Measurements from ENCODE around the gene NAT9. TPM values are rescaled to one million over a fixed set of nuclear protein-coding genes. Genes with fewer than 3 reads are reported as not detected.

The NAT9 gene
- total and polyA plus RNA-seq, 4 donors: 12.1 to 59.9 (median 45.4) TPM

- H3K27me3 ChIP-seq (ENCODE audit: control insufficient read depth in 1 of 2, insufficient read depth in 2 of 2, low read length in 1 of 2): no peaks in the 10 kb centered on the region
- ATAC-seq (ENCODE audit: low FRiP score): no peak
- WGBS, 2 donors: 68 to 73% methylated on average over 6 of the region's 6 CpGs
- no peaks in the 10 kb centered on the region for H3K4me1 ChIP-seq (ENCODE audit: control insufficient read depth in 1 of 2, insufficient read depth in 2 of 2, low read length in 2 of 2)
- H3K36me3 ChIP-seq (ENCODE audit: control insufficient read depth in 1 of 2, insufficient read depth in 2 of 2, low read length in 1 of 2): no peaks in the 10 kb centered on the region
- intact Hi-C loops (cut with DNase I): no loop called here
- no peak overlapping the region for H3K27ac ChIP-seq (ENCODE audit: low read depth in 1 of 2, low read length in 2 of 2)
- DNase-seq: no peak
- H3K4me3 ChIP-seq (ENCODE audit: low read length in 2 of 2): no peak overlapping the region
- no peaks in the 10 kb centered on the region for H3K9me3 ChIP-seq (ENCODE audit: control insufficient read depth, low read length)
Measured at GRCh38 chr17:74807925-74808324, 31.8 kb upstream of the NAT9 start.

GRCh38 chr17:74807441-74807840 lies 31.3 kb upstream of the NAT9 start:
- intact Hi-C loops (cut with DNase I): no loop called here

DNA sequence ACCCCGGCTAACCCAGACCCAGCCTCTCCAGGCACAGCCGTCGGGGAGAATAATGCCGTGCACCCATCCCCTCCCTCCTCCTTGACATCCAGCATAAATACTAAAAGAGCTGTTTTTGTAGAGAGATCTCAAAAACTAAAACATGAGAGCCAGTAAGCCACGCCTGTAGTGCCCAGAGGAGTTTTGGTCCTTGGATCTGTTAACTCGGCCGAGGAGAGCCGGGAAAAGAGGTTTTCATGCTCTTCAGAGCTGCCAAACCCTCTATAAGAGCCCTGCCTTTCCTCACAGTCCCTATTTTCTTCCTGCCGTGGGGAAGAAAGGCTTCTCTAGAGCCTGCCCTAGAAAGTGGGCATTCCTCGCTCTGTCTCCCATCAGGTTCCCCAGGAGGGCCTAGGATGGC lies 30.2 kb upstream of the NAT9 start:
- H3K4me3 ChIP-seq (ENCODE audit: low read length in 2 of 2): no peak overlapping the region
- no peaks in the 10 kb centered on the region for H3K9me3 ChIP-seq (ENCODE audit: control insufficient read depth, low read length)
- H3K27ac ChIP-seq (ENCODE audit: low read depth in 1 of 2, low read length in 2 of 2): no peak overlapping the region
- no peaks in the 10 kb centered on the region for H3K4me1 ChIP-seq (ENCODE audit: control insufficient read depth in 1 of 2, insufficient read depth in 2 of 2, low read length in 2 of 2)
- DNase-seq (no peak), ATAC-seq (ENCODE audit: low FRiP score) (no peak)
- intact Hi-C loops (cut with DNase I): no loop called here
- H3K36me3 ChIP-seq (ENCODE audit: control insufficient read depth in 1 of 2, insufficient read depth in 2 of 2, low read length in 1 of 2): no peaks in the 10 kb centered on the region
- WGBS, 2 donors: 87 to 93% methylated on average over 10 of the region's 10 CpGs
- H3K27me3 ChIP-seq (ENCODE audit: control insufficient read depth in 1 of 2, insufficient read depth in 2 of 2, low read length in 1 of 2): no peaks in the 10 kb centered on the region

More at GRCh38 chr17:74807441-74807840, 31.3 kb upstream of the NAT9 start:
- no peaks in the 10 kb centered on the region for H3K4me1 ChIP-seq (ENCODE audit: control insufficient read depth in 1 of 2, insufficient read depth in 2 of 2, low read length in 2 of 2)
- no peak overlapping the region for H3K4me3 ChIP-seq (ENCODE audit: low read length in 2 of 2)
- no peaks in the 10 kb centered on the region for H3K9me3 ChIP-seq (ENCODE audit: control insufficient read depth, low read length)
- H3K27ac ChIP-seq (ENCODE audit: low read depth in 1 of 2, low read length in 2 of 2): no peak overlapping the region
- WGBS, 2 donors: 90 to 95% methylated on average over 12 to 13 of the region's 13 CpGs
- H3K27me3 ChIP-seq (ENCODE audit: control insufficient read depth in 1 of 2, insufficient read depth in 2 of 2, low read length in 1 of 2): no peaks in the 10 kb centered on the region
- H3K36me3 ChIP-seq (ENCODE audit: control insufficient read depth in 1 of 2, insufficient read depth in 2 of 2, low read length in 1 of 2): no peaks in the 10 kb centered on the region
- ATAC-seq (ENCODE audit: low FRiP score): no peak
- DNase-seq: no peak

GRCh38 chr17:74805591-74805991 lies 29.4 kb upstream of the NAT9 start:
- no peaks in the 10 kb centered on the region for H3K36me3 ChIP-seq (ENCODE audit: control insufficient read depth in 1 of 2, insufficient read depth in 2 of 2, low read length in 1 of 2)
- ATAC-seq (ENCODE audit: low FRiP score) (no peak), DNase-seq (no peak)
- H3K4me1 ChIP-seq (ENCODE audit: control insufficient read depth in 1 of 2, insufficient read depth in 2 of 2, low read length in 2 of 2): no peaks in the 10 kb centered on the region
- H3K27me3 ChIP-seq (ENCODE audit: control insufficient read depth in 1 of 2, insufficient read depth in 2 of 2, low read length in 1 of 2): no peaks in the 10 kb centered on the region
- H3K9me3 ChIP-seq (ENCODE audit: control insufficient read depth, low read length): no peaks in the 10 kb centered on the region
- intact Hi-C loops (cut with DNase I): no loop called here
- H3K27ac ChIP-seq (ENCODE audit: low read depth in 1 of 2, low read length in 2 of 2): no peak overlapping the region
- WGBS, 2 donors: 80 to 81% methylated on average over 15 of the region's 15 CpGs
- no peak overlapping the region for H3K4me3 ChIP-seq (ENCODE audit: low read length in 2 of 2)

DNA sequence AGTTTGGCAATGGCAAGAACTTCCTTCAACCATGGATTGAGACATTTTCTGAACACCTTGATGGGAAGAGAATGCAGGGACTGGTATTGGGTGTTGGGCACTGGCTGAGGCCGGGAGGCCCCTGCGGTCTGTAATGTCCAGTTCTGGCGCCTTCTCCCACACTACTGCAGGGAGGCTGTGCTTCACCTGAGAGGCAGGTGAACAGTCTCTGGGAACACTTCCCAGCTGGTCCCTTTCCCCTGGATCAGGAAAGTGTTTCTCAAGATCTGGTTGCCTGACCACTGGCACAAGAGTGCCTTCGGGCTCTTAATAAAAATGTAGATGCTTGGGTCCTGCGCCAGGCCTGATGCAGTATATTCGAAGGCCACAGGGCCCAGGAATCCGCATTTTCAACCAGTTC lies 28.5 kb upstream of the NAT9 start:
- no peak overlapping the region for H3K4me3 ChIP-seq (ENCODE audit: low read length in 2 of 2)
- H3K27me3 ChIP-seq (ENCODE audit: control insufficient read depth in 1 of 2, insufficient read depth in 2 of 2, low read length in 1 of 2): no peaks in the 10 kb centered on the region
- H3K36me3 ChIP-seq (ENCODE audit: control insufficient read depth in 1 of 2, insufficient read depth in 2 of 2, low read length in 1 of 2): no peaks in the 10 kb centered on the region
- H3K27ac ChIP-seq (ENCODE audit: low read depth in 1 of 2, low read length in 2 of 2): no peak overlapping the region
- intact Hi-C loops (cut with DNase I): no loop called here
- no peaks in the 10 kb centered on the region for H3K4me1 ChIP-seq (ENCODE audit: control insufficient read depth in 1 of 2, insufficient read depth in 2 of 2, low read length in 2 of 2)
- 95 to 97% methylated on average over 7 of the region's 7 CpGs for WGBS, 2 donors
- no peaks in the 10 kb centered on the region for H3K9me3 ChIP-seq (ENCODE audit: control insufficient read depth, low read length)
- ATAC-seq (ENCODE audit: low FRiP score) (no peak), DNase-seq (no peak)

DNA sequence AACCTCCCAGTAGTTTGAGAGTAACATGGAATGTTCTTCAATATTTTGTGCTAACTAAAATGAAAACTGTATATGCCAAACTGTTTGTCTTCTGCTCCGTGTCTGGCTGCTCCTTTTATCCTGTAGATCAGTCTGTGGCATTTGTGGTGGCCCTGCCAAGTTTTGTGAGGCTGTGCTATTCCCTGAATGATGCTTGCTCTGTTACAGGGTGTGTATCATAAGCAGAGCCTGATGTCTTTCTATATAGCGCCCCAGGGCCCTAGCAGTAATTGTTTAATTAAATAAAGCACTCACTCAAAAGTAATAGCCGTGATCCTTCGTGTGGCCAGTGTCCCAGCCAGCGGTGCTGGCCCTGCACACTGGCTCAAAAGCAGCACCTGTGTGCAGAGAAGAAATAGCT lies 27.8 kb upstream of the NAT9 start:
- no peak overlapping the region for H3K4me3 ChIP-seq (ENCODE audit: low read length in 2 of 2)
- intact Hi-C loops (cut with DNase I): no loop called here
- no peak for ATAC-seq (ENCODE audit: low FRiP score)
- no peaks in the 10 kb centered on the region for H3K36me3 ChIP-seq (ENCODE audit: control insufficient read depth in 1 of 2, insufficient read depth in 2 of 2, low read length in 1 of 2)
- no peaks in the 10 kb centered on the region for H3K27me3 ChIP-seq (ENCODE audit: control insufficient read depth in 1 of 2, insufficient read depth in 2 of 2, low read length in 1 of 2)
- H3K27ac ChIP-seq (ENCODE audit: low read depth in 1 of 2, low read length in 2 of 2): no peak overlapping the region
- no peaks in the 10 kb centered on the region for H3K4me1 ChIP-seq (ENCODE audit: control insufficient read depth in 1 of 2, insufficient read depth in 2 of 2, low read length in 2 of 2)
- WGBS, 2 donors: 81 to 84% methylated on average over 5 of the region's 5 CpGs
- no peaks in the 10 kb centered on the region for H3K9me3 ChIP-seq (ENCODE audit: control insufficient read depth, low read length)
- no peak for DNase-seq

GRCh38 chr17:74803388-74803930 lies 27.3 kb upstream of the NAT9 start:
- Histone ChIP-seq H3K4me1 (ENCODE audit: control insufficient read depth in 1 of 2, insufficient read depth in 2 of 2, low read length in 2 of 2) (no peaks in the 10 kb centered on the region), H3K4me3 (ENCODE audit: low read length in 2 of 2) (no peak overlapping the region), H3K27me3 (ENCODE audit: control insufficient read depth in 1 of 2, insufficient read depth in 2 of 2, low read length in 1 of 2) (no peaks in the 10 kb centered on the region), H3K9me3 (ENCODE audit: control insufficient read depth, low read length) (no peaks in the 10 kb centered on the region), H3K36me3 (ENCODE audit: control insufficient read depth in 1 of 2, insufficient read depth in 2 of 2, low read length in 1 of 2) (no peaks in the 10 kb centered on the region), H3K27ac (ENCODE audit: low read depth in 1 of 2, low read length in 2 of 2) (no peak overlapping the region)
- no peak for DNase-seq
- intact Hi-C loops (cut with DNase I): no loop called here
- ATAC-seq (ENCODE audit: low FRiP score): no peak
- WGBS, 2 donors: 90 to 94% methylated on average over 12 of the region's 12 CpGs

- no peak overlapping the region for H3K27ac ChIP-seq (ENCODE audit: low read depth in 1 of 2, low read length in 2 of 2)
- intact Hi-C loops (cut with DNase I): no loop called here
- WGBS, 2 donors: 79 to 85% methylated on average over 8 of the region's 8 CpGs
- H3K4me3 ChIP-seq (ENCODE audit: low read length in 2 of 2): no peak overlapping the region
- no peak for ATAC-seq (ENCODE audit: low FRiP score)
- no peaks in the 10 kb centered on the region for H3K9me3 ChIP-seq (ENCODE audit: control insufficient read depth, low read length)
- H3K36me3 ChIP-seq (ENCODE audit: control insufficient read depth in 1 of 2, insufficient read depth in 2 of 2, low read length in 1 of 2): peaks cover 0 to 2% of the 10 kb centered on the region in 2 donors
- no peak for DNase-seq
- H3K4me1 ChIP-seq (ENCODE audit: control insufficient read depth in 1 of 2, insufficient read depth in 2 of 2, low read length in 2 of 2): no peaks in the 10 kb centered on the region
- H3K27me3 ChIP-seq (ENCODE audit: control insufficient read depth in 1 of 2, insufficient read depth in 2 of 2, low read length in 1 of 2): no peaks in the 10 kb centered on the region
Measured at GRCh38 chr17:74801896-74802295, 25.8 kb upstream of the NAT9 start.

DNA sequence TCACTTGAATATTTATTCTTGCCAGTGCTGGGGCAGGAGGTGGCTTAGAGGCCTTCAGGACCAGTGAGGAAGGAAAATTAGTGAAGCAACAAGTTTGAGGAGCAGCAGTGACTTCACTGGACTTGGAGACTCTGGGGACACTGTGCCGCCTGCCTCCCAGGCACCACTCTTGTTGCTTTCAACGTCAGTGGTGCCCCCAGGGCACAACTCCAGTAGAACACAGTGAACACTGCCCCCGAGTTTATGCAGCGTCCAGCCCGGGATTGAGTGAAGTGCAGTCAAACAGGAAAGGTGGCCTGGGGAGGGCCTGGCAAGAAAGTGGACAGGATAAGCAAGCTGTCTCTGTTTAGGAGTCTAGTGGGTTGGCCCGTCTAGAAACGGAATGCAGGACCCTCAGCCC lies 24.4 kb upstream of the NAT9 start:
- no peak overlapping the region for H3K27ac ChIP-seq (ENCODE audit: low read depth in 1 of 2, low read length in 2 of 2)
- no peaks in the 10 kb centered on the region for H3K9me3 ChIP-seq (ENCODE audit: control insufficient read depth, low read length)
- no peak overlapping the region for H3K4me3 ChIP-seq (ENCODE audit: low read length in 2 of 2)
- ATAC-seq (ENCODE audit: low FRiP score) (no peak), DNase-seq (no peak)
- H3K36me3 ChIP-seq (ENCODE audit: control insufficient read depth in 1 of 2, insufficient read depth in 2 of 2, low read length in 1 of 2): peaks cover 0 to 2% of the 10 kb centered on the region in 2 donors
- H3K4me1 ChIP-seq (ENCODE audit: control insufficient read depth in 1 of 2, insufficient read depth in 2 of 2, low read length in 2 of 2): no peaks in the 10 kb centered on the region
- intact Hi-C loops (cut with DNase I): no loop called here
- no peaks in the 10 kb centered on the region for H3K27me3 ChIP-seq (ENCODE audit: control insufficient read depth in 1 of 2, insufficient read depth in 2 of 2, low read length in 1 of 2)
- 82 to 87% methylated on average over 7 of the region's 7 CpGs for WGBS, 2 donors

All from aorta (tissue), 5 donors.